Activated B cell treated with CpG ODN at 0.5 μM for 24 hours (primary cell): ENCODE data around the gene FHOD3. TPM values are rescaled to one million over a fixed set of nuclear protein-coding genes. Genes with fewer than 3 reads are reported as not detected.

Experiments
- ATAC-seq: fragments of 200-7000 bp; cut with Tn5 transposase; one replicate; pipeline ENCODE4 v1.10.0; 2021; ENCODE audit warnings: low read depth, mild to moderate bottlenecking, moderate library complexity
- CTCF ChIA-PET: fragments of 350-600 bp; sonication (Branson Sonifier 250); formaldehyde crosslinking; loops from one replicate; lab custom pipeline; 2021; ENCODE audit warnings: antibody characterized with exemption; lab: Charles Lee
- POLR2A ChIA-PET: fragments of 350-600 bp; sonication (Branson Sonifier 250); formaldehyde crosslinking; loops from one replicate; lab custom pipeline; 2021; ENCODE audit warnings: antibody characterized with exemption; lab: Charles Lee
- DNase-seq: peaks from one replicate; pipeline ENCODE4 v3.0.0; 2022
- H3K27ac Mint-ChIP-seq: one replicate; pipeline ENCODE4 v1.8.0; 2020; ENCODE audit warnings: mixed read lengths
- H3K27me3 Mint-ChIP-seq: one replicate; pipeline ENCODE4 v1.8.0; 2021; ENCODE audit warnings: mixed read lengths
- H3K36me3 Mint-ChIP-seq: one replicate; pipeline ENCODE4 v1.8.0; 2021; ENCODE audit warnings: low read depth, mixed read lengths
- H3K4me1 Mint-ChIP-seq: one replicate; pipeline ENCODE4 v1.8.0; 2021; ENCODE audit warnings: mixed read lengths
- H3K4me3 Mint-ChIP-seq: one replicate; pipeline ENCODE4 v1.8.0; 2020; ENCODE audit warnings: mild to moderate bottlenecking, mixed read lengths
- H3K9me3 Mint-ChIP-seq: one replicate; pipeline ENCODE4 v1.8.0; 2020; ENCODE audit warnings: mixed read lengths
- intact Hi-C: fragments of 100-400 bp; cut with micrococcal nuclease; formaldehyde crosslinking; loops from one replicate; pipeline ENCODE4 v1.15.1; 2024
- total RNA-seq: library from RNA; stranded (reverse); gene quantifications from 2 replicates; pipeline ENCODE4 v1.2.3, GENCODE V29; 2022
- TF ChIP-seq, protein P1 (sequence below): fragments of 200-600 bp; IDR thresholded peaks from one replicate; pipeline ENCODE4 v1.8.0; 2022; ENCODE audit warnings: antibody characterized with exemption, mild to moderate bottlenecking

Gene FHOD3
- total RNA-seq, 1 donor from 2014 or later = not detected

DNA sequence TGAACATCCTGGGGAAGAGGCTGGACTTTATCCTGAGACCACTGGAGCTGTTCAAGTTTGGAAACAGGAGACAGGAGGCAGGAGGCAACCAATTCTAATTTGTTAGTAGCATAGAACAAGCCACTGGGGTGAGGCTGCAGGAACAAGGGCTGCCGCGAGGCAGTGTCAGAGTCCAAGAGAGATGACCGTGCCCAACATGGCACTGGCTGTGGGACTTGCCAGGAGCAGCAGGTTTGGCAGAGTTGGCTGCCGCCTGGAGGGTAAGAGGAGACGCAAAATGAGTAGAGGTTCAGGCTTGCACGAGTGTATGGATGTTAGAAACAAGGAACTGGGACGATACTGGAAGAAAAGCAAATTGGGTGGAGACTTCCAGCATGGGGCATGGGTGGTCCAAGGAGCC lies 362.8 kb downstream of the FHOD3 start:
- Mint-ChIP-seq H3K4me3 (no peak overlapping the region), H3K9me3 (no peaks in the 10 kb centered on the region), H3K27me3 (peaks cover 5% of the 10 kb centered on the region), H3K36me3 (no peaks in the 10 kb centered on the region), H3K4me1 (no peaks in the 10 kb centered on the region), H3K27ac (no peak overlapping the region)
- CTCF ChIA-PET = no interaction called here
- TF ChIP-seq, protein P1, sequence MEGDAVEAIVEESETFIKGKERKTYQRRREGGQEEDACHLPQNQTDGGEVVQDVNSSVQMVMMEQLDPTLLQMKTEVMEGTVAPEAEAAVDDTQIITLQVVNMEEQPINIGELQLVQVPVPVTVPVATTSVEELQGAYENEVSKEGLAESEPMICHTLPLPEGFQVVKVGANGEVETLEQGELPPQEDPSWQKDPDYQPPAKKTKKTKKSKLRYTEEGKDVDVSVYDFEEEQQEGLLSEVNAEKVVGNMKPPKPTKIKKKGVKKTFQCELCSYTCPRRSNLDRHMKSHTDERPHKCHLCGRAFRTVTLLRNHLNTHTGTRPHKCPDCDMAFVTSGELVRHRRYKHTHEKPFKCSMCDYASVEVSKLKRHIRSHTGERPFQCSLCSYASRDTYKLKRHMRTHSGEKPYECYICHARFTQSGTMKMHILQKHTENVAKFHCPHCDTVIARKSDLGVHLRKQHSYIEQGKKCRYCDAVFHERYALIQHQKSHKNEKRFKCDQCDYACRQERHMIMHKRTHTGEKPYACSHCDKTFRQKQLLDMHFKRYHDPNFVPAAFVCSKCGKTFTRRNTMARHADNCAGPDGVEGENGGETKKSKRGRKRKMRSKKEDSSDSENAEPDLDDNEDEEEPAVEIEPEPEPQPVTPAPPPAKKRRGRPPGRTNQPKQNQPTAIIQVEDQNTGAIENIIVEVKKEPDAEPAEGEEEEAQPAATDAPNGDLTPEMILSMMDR = no peak
- DNase-seq (no peak), ATAC-seq (no peak)
- intact Hi-C loops = no loop called here
- POLR2A ChIA-PET = no interaction called here

DNA sequence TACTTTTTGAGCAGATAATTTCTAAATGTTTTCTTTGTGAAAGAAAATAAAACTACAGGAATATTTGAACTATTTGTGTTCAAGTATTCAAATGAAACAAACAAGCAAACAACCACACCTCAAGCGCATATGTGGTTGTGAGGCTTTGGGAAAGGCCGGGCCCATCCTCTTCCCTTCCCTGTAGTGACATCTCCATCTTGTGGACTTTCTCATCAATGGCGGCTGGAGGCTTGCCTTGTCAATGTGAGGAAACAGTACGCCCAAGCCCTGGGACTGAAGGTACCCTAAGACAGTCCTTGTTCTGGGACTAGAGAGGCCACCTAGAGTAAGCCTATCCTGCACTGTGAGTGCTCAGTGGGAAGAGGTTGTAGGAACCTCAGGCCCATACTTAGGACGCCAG lies 364.5 kb downstream of the FHOD3 start:
- ATAC-seq (no peak), DNase-seq (no peak)
- no peak overlapping the region for H3K4me3 Mint-ChIP-seq
- ChIA-PET POLR2A (no interaction called here), CTCF (no interaction called here)
- H3K4me1 Mint-ChIP-seq = no peaks in the 10 kb centered on the region
- H3K27ac Mint-ChIP-seq = no peak overlapping the region
- no peaks in the 10 kb centered on the region for H3K36me3 Mint-ChIP-seq
- no peaks in the 10 kb centered on the region for H3K9me3 Mint-ChIP-seq
- intact Hi-C loops = no loop called here
- peaks cover 1% of the 10 kb centered on the region for H3K27me3 Mint-ChIP-seq
- TF ChIP-seq, protein P1 = no peak

DNA sequence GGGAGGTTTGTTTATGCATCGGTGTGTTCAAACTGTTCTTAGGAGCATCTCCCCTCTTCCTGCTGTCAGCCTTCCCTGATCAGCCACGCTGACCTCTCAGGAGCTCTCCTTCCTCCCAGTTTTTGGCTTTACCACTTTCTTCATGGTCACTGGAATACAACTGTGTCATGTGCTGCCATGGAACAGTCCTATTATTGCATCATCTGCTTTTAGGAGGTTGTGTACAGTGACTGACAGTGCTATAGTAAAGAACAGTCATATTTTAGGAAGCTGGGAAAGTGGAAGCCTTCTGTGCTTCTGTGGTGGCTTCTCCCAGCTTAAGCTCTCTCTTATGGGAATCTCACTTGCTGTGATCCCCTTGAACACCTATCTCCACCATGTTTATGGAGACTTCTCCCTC lies 365.8 kb downstream of the FHOD3 start:
- ChIA-PET POLR2A (no interaction called here), CTCF (no interaction called here)
- no peak for DNase-seq
- H3K36me3 Mint-ChIP-seq = no peaks in the 10 kb centered on the region
- H3K9me3 Mint-ChIP-seq = no peaks in the 10 kb centered on the region
- no peaks in the 10 kb centered on the region for H3K4me1 Mint-ChIP-seq
- H3K4me3 Mint-ChIP-seq = no peak overlapping the region
- intact Hi-C loops = no loop called here
- no peaks in the 10 kb centered on the region for H3K27me3 Mint-ChIP-seq
- TF ChIP-seq, protein P1 = no peak
- H3K27ac Mint-ChIP-seq = no peak overlapping the region
- ATAC-seq = no peak

DNA sequence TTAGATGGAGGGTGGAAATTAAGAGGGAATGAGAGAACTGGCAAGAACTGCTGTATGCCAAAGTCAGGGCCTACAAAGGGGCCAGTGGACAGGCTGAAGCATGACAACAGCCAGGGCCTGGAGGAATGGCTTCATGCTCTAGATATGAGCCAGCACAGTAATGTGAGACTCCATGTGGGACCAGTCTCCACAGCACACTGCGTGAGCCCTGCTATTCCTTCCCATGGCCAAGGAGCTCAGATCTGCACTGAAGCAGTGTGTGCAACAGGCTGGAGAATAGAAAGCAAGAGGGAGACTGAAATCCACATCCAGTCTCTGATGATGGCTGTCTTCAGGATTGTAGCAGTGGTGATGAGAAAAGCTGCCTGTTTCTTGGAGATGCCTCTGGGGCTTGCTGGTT lies 368.4 kb downstream of the FHOD3 start:
- POLR2A ChIA-PET = no interaction called here
- H3K9me3 Mint-ChIP-seq = no peaks in the 10 kb centered on the region

DNA sequence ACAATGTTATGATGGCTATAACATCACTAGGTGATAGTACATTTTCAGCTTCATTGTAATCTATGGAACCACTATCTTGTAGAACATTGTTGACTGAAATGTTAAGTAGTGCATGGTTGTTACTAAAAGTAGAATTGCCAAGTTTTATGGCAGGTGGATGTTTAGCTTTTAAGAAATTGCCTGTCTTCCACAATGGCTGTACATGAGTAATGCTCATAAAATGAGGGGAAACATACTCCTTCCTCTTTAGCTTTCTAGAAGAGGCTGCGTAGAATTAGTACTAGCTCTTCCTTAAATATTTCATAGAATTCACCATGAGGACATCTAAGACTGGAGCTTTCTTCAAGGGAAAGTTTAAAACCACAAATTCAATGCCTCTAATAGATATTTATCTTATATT lies 370.3 kb downstream of the FHOD3 start:
- no peak for DNase-seq
- TF ChIP-seq, protein P1 = no peak
- Mint-ChIP-seq H3K27me3 (peaks cover 4% of the 10 kb centered on the region), H3K27ac (no peak overlapping the region), H3K36me3 (no peaks in the 10 kb centered on the region), H3K4me3 (no peak overlapping the region), H3K9me3 (no peaks in the 10 kb centered on the region), H3K4me1 (peaks cover 1% of the 10 kb centered on the region)
- CTCF ChIA-PET = interaction anchor here (0.7 kb wide), 1 partner anchor 19 kb away, joined by 3 read pairs; no protein-coding TSS in a partner anchor
- ATAC-seq = no peak
- POLR2A ChIA-PET = no interaction called here
- intact Hi-C loops = no loop called here

More for the DNA sequence above, 368.4 kb downstream of the FHOD3 start:
- TF ChIP-seq, protein P1 = no peak
- no peak for ATAC-seq
- H3K4me1 Mint-ChIP-seq = no peaks in the 10 kb centered on the region
- H3K36me3 Mint-ChIP-seq = no peaks in the 10 kb centered on the region
- H3K27me3 Mint-ChIP-seq = peaks cover 1% of the 10 kb centered on the region
- H3K4me3 Mint-ChIP-seq = no peak overlapping the region
- no peak overlapping the region for H3K27ac Mint-ChIP-seq
- CTCF ChIA-PET = no interaction called here
- intact Hi-C loops = no loop called here
- DNase-seq = no peak
